ENCODE measurements around the gene C5orf63.

The C5orf63 gene

GRCh38 chr5:127096328-127096993 is 23.2 kb upstream of the C5orf63 start:
- Histone ChIP-seq H3K4me2 (ENCODE audit: low read length) (no peak overlapping the region), H3K79me2 (ENCODE audit: low read length) (no peaks in the 10 kb centered on the region), H3K27ac (ENCODE audit: low read length) (no peak overlapping the region), H3K9me3 (ENCODE audit: insufficient read depth, low read length) (no peaks in the 10 kb centered on the region), H3K4me3 (ENCODE audit: low read length) (no peak overlapping the region), H4K20me1 (ENCODE audit: insufficient read depth, low read length) (no peaks in the 10 kb centered on the region), H3K4me1 (ENCODE audit: low read length) (no peaks in the 10 kb centered on the region), H3K27me3 (ENCODE audit: low read depth, low read length) (no peaks in the 10 kb centered on the region), H2AFZ (ENCODE audit: low read depth, low read length) (no peak overlapping the region), H3K36me3 (replicated peaks; ENCODE audit: low read depth, low read length) (no peaks in the 10 kb centered on the region), H3K9ac (ENCODE audit: low read length) (no peak overlapping the region)
- TF ChIP-seq, protein P1, sequence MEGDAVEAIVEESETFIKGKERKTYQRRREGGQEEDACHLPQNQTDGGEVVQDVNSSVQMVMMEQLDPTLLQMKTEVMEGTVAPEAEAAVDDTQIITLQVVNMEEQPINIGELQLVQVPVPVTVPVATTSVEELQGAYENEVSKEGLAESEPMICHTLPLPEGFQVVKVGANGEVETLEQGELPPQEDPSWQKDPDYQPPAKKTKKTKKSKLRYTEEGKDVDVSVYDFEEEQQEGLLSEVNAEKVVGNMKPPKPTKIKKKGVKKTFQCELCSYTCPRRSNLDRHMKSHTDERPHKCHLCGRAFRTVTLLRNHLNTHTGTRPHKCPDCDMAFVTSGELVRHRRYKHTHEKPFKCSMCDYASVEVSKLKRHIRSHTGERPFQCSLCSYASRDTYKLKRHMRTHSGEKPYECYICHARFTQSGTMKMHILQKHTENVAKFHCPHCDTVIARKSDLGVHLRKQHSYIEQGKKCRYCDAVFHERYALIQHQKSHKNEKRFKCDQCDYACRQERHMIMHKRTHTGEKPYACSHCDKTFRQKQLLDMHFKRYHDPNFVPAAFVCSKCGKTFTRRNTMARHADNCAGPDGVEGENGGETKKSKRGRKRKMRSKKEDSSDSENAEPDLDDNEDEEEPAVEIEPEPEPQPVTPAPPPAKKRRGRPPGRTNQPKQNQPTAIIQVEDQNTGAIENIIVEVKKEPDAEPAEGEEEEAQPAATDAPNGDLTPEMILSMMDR (IDR thresholded peaks at IDR 0.05; ENCODE audit: low read depth, low read length): no peak
- TF ChIP-seq EZH2phosphoT487 (IDR thresholded peaks at IDR 0.05; ENCODE audit: low read depth): no peak

DNA sequence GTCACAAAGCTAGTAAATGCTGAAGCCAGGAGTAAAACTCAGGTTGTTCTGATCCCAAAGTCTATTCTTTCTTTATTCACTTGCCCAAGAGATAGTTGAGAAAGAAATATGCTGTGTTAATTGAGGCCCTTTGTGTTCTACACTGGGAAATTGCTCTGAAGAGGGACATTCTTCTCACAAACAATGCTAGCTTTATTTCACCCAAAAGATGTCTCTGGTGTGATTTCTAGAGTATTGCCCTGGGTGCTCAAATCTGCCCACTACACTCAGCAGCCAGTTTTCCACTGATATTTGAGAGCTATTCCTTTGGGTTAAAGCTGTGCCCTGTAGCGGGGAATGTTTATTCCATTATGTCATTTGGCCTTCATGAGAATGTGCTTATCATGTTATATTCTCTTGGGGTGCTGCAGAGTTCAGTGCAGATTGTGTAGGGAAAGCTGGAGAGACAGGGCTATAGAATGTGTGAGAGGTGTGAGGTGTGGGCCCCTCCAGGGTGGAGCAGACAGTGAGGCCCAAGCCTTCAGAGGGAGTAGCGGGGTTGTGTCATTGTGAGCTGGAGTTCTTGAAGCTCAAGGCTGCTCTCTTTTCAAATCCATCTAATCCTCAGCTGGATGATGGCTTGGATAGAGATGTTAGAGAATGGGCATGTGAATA is 21.0 kb upstream of the C5orf63 start:
- Histone ChIP-seq H4K20me1 (ENCODE audit: insufficient read depth, low read length) (no peaks in the 10 kb centered on the region), H2AFZ (ENCODE audit: low read depth, low read length) (no peak overlapping the region), H3K4me2 (ENCODE audit: low read length) (no peak overlapping the region), H3K27ac (ENCODE audit: low read length) (no peak overlapping the region), H3K27me3 (ENCODE audit: low read depth, low read length) (no peaks in the 10 kb centered on the region), H3K36me3 (replicated peaks; ENCODE audit: low read depth, low read length) (no peaks in the 10 kb centered on the region), H3K79me2 (ENCODE audit: low read length) (no peaks in the 10 kb centered on the region), H3K9me3 (ENCODE audit: insufficient read depth, low read length) (no peaks in the 10 kb centered on the region), H3K9ac (ENCODE audit: low read length) (no peak overlapping the region), H3K4me1 (ENCODE audit: low read length) (no peaks in the 10 kb centered on the region), H3K4me3 (ENCODE audit: low read length) (no peak overlapping the region)
- TF ChIP-seq, protein P1 (IDR thresholded peaks at IDR 0.05; ENCODE audit: low read depth, low read length): no peak
- no peak for TF ChIP-seq EZH2phosphoT487 (IDR thresholded peaks at IDR 0.05; ENCODE audit: low read depth)

DNA sequence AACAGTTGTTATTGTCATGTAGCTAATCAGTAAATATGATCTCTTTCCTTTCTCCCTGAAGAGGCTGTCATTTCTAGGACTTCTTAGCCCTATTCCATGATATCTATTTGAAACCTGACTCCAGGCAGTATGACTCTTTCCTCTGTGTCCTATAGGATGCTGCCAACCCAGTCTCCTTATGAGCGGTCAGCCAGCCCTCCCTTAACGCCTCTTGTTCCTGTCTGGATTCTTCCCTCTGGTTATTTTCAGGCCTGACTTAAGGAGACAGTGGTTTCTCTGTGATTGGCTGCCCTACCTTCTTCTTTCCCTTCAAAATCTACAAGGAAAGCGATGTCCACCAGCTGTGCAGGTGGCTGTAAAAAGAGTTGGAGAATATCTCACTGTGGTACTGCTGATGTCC is 19.4 kb upstream of the C5orf63 start:
- no peaks in the 10 kb centered on the region for H4K20me1 ChIP-seq (ENCODE audit: insufficient read depth, low read length)
- H3K9ac ChIP-seq (ENCODE audit: low read length): no peak overlapping the region
- no peak overlapping the region for H2AFZ ChIP-seq (ENCODE audit: low read depth, low read length)
- no peak for TF ChIP-seq EZH2phosphoT487 (IDR thresholded peaks at IDR 0.05; ENCODE audit: low read depth)
- TF ChIP-seq, protein P1 (IDR thresholded peaks at IDR 0.05; ENCODE audit: low read depth, low read length): no peak
- H3K4me2 ChIP-seq (ENCODE audit: low read length): no peak overlapping the region
- no peaks in the 10 kb centered on the region for H3K36me3 ChIP-seq (replicated peaks; ENCODE audit: low read depth, low read length)
- no peaks in the 10 kb centered on the region for H3K79me2 ChIP-seq (ENCODE audit: low read length)
- H3K27ac ChIP-seq (ENCODE audit: low read length): no peak overlapping the region
- H3K4me3 ChIP-seq (ENCODE audit: low read length): no peak overlapping the region
- no peaks in the 10 kb centered on the region for H3K27me3 ChIP-seq (ENCODE audit: low read depth, low read length)
- H3K4me1 ChIP-seq (ENCODE audit: low read length): no peaks in the 10 kb centered on the region
- H3K9me3 ChIP-seq (ENCODE audit: insufficient read depth, low read length): no peaks in the 10 kb centered on the region

DNA sequence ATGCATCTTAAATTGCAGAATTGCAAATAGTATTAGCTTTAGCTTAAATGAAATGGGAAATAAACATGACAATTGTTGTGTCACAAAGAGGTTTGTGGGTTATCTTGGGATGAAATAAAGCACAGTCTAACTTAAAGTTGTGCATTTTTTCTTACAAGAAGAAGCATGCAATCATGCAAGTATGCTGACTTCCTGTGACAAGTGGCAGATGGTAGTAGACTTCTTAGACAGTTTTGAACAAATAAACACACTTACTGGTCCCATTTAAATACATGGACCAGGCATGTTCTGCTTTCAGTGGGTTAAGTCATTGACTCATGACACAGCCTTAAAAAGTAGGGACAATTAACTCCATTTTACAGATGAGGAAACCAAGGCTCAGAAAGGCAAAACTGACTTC is 15.9 kb upstream of the C5orf63 start:
- no peaks in the 10 kb centered on the region for H3K36me3 ChIP-seq (replicated peaks; ENCODE audit: low read depth, low read length)
- no peak overlapping the region for H3K27ac ChIP-seq (ENCODE audit: low read length)
- no peak overlapping the region for H3K4me3 ChIP-seq (ENCODE audit: low read length)
- no peak overlapping the region for H3K4me2 ChIP-seq (ENCODE audit: low read length)
- no peak overlapping the region for H2AFZ ChIP-seq (ENCODE audit: low read depth, low read length)
- H4K20me1 ChIP-seq (ENCODE audit: insufficient read depth, low read length): no peaks in the 10 kb centered on the region
- no peak overlapping the region for H3K9ac ChIP-seq (ENCODE audit: low read length)
- H3K79me2 ChIP-seq (ENCODE audit: low read length): no peaks in the 10 kb centered on the region
- TF ChIP-seq EZH2phosphoT487 (IDR thresholded peaks at IDR 0.05; ENCODE audit: low read depth): no peak
- TF ChIP-seq, protein P1 (IDR thresholded peaks at IDR 0.05; ENCODE audit: low read depth, low read length): no peak
- H3K9me3 ChIP-seq (ENCODE audit: insufficient read depth, low read length): no peaks in the 10 kb centered on the region
- H3K27me3 ChIP-seq (ENCODE audit: low read depth, low read length): no peaks in the 10 kb centered on the region
- no peaks in the 10 kb centered on the region for H3K4me1 ChIP-seq (ENCODE audit: low read length)

Data from OCI-LY3 (cell line).